ENCODE measurements around the gene CPNE4. TPM values are rescaled to one million over a fixed set of nuclear protein-coding genes. Genes with fewer than 3 reads are reported as not detected.
"Not testable (repeated sequence)": the region's sequence is repeated elsewhere in the genome, so short reads cannot be mapped to it uniquely, and the experiment has no call there.

The CPNE4 gene
- total RNA-seq, 4 donors from 2014 or later = not detected

DNA sequence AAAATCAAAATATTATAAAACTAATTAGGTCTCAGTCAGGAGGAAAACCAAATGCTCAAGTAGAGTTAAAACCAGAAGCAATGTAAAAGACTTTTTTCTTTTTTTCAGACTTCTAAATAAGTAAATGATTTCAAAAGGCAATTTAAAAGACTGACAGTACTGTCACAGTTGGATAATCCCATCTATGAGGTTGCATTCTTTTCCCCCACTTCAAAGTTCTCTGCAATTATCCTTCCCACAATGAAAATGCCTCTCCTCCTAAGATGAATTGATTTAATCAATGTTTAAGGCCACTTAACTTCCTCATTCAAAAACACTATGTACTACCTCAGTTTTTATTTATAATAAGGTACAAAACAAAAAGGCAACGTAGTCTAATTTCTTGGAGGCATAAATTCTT is 540.1 kb downstream of the CPNE4 start:
- peaks cover 0 to 54% of the 10 kb centered on the region in 2 donors for H3K36me3 ChIP-seq
- H3K4me1 ChIP-seq = no peaks in the 10 kb centered on the region
- no peak for DNase-seq
- ATAC-seq = no peak
- H3K27ac ChIP-seq = no peak overlapping the region
- in situ Hi-C loops (cut with MboI; ENCODE audit: low sequenced_read_pairs in 4 of 4) = no loop called here
- intact Hi-C loops (cut with DNase I; ENCODE audit: low total_unique reads) = no loop called here
- no peaks in the 10 kb centered on the region for H3K27me3 ChIP-seq
- TF ChIP-seq CTCF (IDR thresholded peaks at IDR 0.05 in 4 of 5, conservative IDR thresholded peaks at IDR 0.05 in 1 of 5) = no peak
- no peaks in the 10 kb centered on the region for H3K9me3 ChIP-seq
- no peak overlapping the region for H3K4me3 ChIP-seq

GRCh38 chr3:131491775-131492174 is 543.0 kb downstream of the CPNE4 start:
- H3K27me3 ChIP-seq = no peaks in the 10 kb centered on the region
- H3K4me3 ChIP-seq = no peak overlapping the region
- ATAC-seq (no peak), DNase-seq (no peak)
- TF ChIP-seq CTCF (IDR thresholded peaks at IDR 0.05 in 4 of 5, conservative IDR thresholded peaks at IDR 0.05 in 1 of 5) (no peak), POLR2A (IDR thresholded peaks at IDR 0.05) (no peak)
- peaks cover 0 to 54% of the 10 kb centered on the region in 2 donors for H3K36me3 ChIP-seq
- in situ Hi-C loops (cut with MboI; ENCODE audit: low sequenced_read_pairs in 4 of 4) = no loop called here
- no peaks in the 10 kb centered on the region for H3K9me3 ChIP-seq
- H3K4me1 ChIP-seq = no peaks in the 10 kb centered on the region
- intact Hi-C loops (cut with DNase I; ENCODE audit: low total_unique reads) = no loop called here
- H3K27ac ChIP-seq = no peak overlapping the region

DNA sequence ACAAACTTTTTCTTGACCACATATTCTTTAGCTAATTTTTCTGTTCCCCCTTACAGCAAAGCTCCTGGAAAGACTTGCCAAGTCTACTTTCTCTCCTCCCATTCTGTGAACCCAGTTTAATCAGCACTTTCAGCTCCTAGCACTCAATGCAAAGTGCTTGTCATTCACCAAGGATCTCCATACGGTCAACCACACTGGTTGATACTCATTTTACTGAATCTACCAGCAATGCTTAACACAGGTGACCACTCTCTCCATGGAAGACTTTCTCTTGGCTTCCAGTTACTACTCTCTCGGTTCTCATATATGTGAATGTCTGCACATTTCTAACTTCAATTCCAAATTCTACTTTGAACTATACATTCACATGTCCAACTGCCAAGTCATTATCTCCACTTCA is 543.7 kb downstream of the CPNE4 start:
- DNase-seq = no peak
- no peaks in the 10 kb centered on the region for H3K27me3 ChIP-seq
- ATAC-seq = no peak
- H3K4me3 ChIP-seq = no peak overlapping the region
- H3K36me3 ChIP-seq = peaks cover 0 to 47% of the 10 kb centered on the region in 2 donors
- H3K4me1 ChIP-seq = no peaks in the 10 kb centered on the region
- intact Hi-C loops (cut with DNase I; ENCODE audit: low total_unique reads) (no loop called here), in situ Hi-C loops (cut with MboI; ENCODE audit: low sequenced_read_pairs in 4 of 4) (no loop called here)
- H3K9me3 ChIP-seq = no peaks in the 10 kb centered on the region
- H3K27ac ChIP-seq = no peak overlapping the region
- no peak for TF ChIP-seq POLR2A (IDR thresholded peaks at IDR 0.05)
- TF ChIP-seq CTCF (IDR thresholded peaks at IDR 0.05 in 4 of 5, conservative IDR thresholded peaks at IDR 0.05 in 1 of 5) = no peak

DNA sequence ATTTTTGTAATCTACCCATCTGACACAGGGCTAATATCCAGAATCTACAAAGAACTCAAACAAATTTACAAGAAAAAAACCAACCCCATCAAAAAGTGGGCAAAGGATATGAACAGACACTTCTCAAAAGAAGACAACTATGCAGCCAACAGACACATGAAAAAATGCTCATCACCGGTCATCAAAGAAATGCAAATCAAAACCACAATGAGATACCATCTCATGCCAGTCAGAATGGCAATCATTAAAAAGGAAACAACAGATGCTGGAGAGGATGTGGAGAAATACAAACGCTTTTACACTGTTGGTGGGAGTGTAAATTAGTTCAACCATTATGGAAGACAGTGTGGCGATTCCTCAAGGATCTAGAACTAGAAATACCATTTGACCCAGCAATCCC is 548.3 kb downstream of the CPNE4 start:
- H3K27me3 ChIP-seq; ATAC-seq; H3K27ac ChIP-seq; intact Hi-C loops (cut with DNase I; ENCODE audit: low total_unique reads); H3K4me3 ChIP-seq; H3K4me1 ChIP-seq; H3K9me3 ChIP-seq; in situ Hi-C loops (cut with MboI; ENCODE audit: low sequenced_read_pairs in 4 of 4); DNase-seq: not testable (repeated sequence)
- peaks cover 0 to 39% of the 10 kb centered on the region in 2 donors for H3K36me3 ChIP-seq

GRCh38 chr3:131485119-131485518 is 549.7 kb downstream of the CPNE4 start:
- no peak overlapping the region for H3K27ac ChIP-seq
- TF ChIP-seq CTCF (IDR thresholded peaks at IDR 0.05 in 4 of 5, conservative IDR thresholded peaks at IDR 0.05 in 1 of 5) (no peak), POLR2A (IDR thresholded peaks at IDR 0.05) (no peak)
- no peaks in the 10 kb centered on the region for H3K4me1 ChIP-seq
- DNase-seq = no peak
- no peak overlapping the region for H3K4me3 ChIP-seq
- no peak for ATAC-seq
- no peaks in the 10 kb centered on the region for H3K27me3 ChIP-seq
- no peaks in the 10 kb centered on the region for H3K9me3 ChIP-seq
- in situ Hi-C loops (cut with MboI; ENCODE audit: low sequenced_read_pairs in 4 of 4) (no loop called here), intact Hi-C loops (cut with DNase I; ENCODE audit: low total_unique reads) (no loop called here)
- peaks cover 0 to 37% of the 10 kb centered on the region in 2 donors for H3K36me3 ChIP-seq
